ENCODE data around the gene OSCAR. TPM values are rescaled to one million over a fixed set of nuclear protein-coding genes. Genes with fewer than 3 reads are reported as not detected.

Gene OSCAR
- total RNA-seq, 4 donors from 2014 or later, result 0.49 to 2.7 (median 1.8) TPM

DNA sequence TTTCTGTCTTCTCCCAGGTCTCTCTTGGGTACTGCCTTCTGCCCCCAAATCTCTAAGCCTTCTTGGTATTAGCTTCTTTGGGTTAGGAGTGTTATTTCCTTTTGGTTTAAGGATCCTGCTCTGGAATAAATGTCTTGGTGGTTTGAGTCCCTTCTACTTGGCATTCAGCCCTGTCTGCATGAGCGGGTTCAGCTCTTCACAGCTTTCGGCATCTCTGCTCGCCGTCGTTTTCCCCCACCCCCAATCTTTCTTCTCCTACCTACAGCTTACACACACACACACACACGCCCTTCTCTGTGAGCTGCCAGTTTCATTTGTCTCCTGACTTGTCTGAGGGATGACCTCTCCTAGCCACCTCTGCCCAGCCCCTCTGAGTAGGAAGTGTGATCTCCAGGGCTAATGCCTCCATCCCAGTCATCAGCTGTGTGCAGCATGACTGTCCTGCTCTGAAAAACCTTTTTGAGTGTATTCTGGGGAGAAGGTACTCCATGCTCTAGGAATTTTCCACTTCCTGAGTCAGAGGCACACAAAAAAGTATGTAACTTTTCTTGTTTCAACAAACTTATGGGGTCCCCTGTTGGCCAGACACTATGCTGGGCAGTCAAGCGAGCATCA lies 41.7 kb upstream of the OSCAR start:
- Histone ChIP-seq H3K27ac (no peak overlapping the region), H3K36me3 (peaks cover 63% of the 10 kb centered on the region), H3K9me3 (no peaks in the 10 kb centered on the region), H3K4me1 (peaks cover 31% of the 10 kb centered on the region), H3K27me3 (no peaks in the 10 kb centered on the region), H3K4me3 (no peak overlapping the region)
- WGBS, result 84% methylated on average over 7 of the region's 7 CpGs
- DNase-seq (ENCODE audit: low spot score in 2 of 2), result no peak
- TF ChIP-seq, protein P1, sequence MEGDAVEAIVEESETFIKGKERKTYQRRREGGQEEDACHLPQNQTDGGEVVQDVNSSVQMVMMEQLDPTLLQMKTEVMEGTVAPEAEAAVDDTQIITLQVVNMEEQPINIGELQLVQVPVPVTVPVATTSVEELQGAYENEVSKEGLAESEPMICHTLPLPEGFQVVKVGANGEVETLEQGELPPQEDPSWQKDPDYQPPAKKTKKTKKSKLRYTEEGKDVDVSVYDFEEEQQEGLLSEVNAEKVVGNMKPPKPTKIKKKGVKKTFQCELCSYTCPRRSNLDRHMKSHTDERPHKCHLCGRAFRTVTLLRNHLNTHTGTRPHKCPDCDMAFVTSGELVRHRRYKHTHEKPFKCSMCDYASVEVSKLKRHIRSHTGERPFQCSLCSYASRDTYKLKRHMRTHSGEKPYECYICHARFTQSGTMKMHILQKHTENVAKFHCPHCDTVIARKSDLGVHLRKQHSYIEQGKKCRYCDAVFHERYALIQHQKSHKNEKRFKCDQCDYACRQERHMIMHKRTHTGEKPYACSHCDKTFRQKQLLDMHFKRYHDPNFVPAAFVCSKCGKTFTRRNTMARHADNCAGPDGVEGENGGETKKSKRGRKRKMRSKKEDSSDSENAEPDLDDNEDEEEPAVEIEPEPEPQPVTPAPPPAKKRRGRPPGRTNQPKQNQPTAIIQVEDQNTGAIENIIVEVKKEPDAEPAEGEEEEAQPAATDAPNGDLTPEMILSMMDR (IDR thresholded peaks at IDR 0.05), result no peak
- TF ChIP-seq EP300 (IDR thresholded peaks at IDR 0.05) (no peak), POLR2AphosphoS5 (IDR thresholded peaks at IDR 0.05) (no peak)

DNA sequence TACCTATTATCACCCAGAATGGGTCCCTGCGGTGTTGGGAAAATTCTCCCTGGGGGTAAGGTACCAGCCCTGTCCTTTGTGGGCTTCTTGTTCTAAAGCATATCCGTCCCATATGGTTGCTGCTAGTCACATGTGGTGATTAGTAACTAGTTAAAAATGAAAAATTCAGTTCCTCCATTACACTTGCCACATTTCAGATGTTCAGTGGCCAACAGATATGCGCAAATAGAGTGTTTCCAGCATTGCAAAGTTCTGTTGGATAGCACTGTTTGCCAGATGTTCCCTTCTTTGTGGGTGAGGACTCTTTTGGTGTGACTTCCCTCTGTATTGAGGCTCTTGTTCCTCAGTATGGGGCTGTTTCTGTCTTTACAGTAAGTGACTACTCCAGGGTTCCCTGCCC lies 40.8 kb upstream of the OSCAR start:
- TF ChIP-seq POLR2AphosphoS5 (IDR thresholded peaks at IDR 0.05), result no peak
- TF ChIP-seq POLR2A (IDR thresholded peaks at IDR 0.05), result no peak
- no peak for TF ChIP-seq EP300 (IDR thresholded peaks at IDR 0.05)
- TF ChIP-seq, protein P1 (IDR thresholded peaks at IDR 0.05), result no peak
- no peak overlapping the region for H3K4me3 ChIP-seq
- DNase-seq (ENCODE audit: low spot score in 2 of 2), result no peak
- peaks cover 36% of the 10 kb centered on the region for H3K4me1 ChIP-seq
- H3K27me3 ChIP-seq, result no peaks in the 10 kb centered on the region
- H3K9me3 ChIP-seq, result no peaks in the 10 kb centered on the region
- 61% methylated on average over 3 of the region's 3 CpGs for WGBS
- H3K36me3 ChIP-seq, result peaks cover 54% of the 10 kb centered on the region
- H3K27ac ChIP-seq, result no peak overlapping the region

DNA sequence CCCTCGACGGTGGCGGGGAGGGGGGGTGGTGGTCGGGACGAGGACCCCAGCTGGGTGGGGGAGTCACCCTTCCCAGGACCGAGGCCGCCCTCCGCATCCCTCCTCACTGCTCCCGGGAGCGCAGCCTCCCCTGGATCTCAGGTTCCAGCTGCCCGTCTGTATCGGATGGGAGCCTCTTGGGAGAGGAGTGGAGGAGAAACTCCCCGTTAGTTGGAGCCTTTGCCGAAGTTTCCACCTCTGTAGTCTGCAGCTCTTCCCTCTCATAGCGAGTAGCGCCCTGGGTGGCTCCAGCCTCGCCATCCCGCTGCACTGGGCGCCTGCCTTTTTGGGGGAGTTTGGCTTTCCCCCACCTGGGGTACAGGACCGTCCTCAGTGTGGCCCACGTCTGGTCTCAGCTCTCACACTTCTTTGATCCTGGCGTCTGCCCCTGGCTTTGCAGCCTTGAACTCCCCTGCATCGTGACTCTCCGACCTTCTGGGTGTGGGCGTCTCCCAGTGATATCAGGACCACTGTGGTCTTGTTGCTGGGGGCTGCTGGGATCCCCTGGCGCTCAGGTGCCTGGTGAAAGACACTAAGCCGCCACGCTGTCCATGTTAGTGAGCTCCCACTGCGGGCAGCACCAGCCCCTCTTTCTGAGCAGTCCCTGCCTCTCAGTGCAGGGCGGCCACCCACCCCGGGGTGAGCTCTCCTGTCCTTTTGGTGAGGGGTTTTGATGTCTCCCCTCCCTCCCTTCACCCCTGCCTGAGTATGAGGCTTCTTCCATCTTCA lies 38.1 kb upstream of the OSCAR start:
- Histone ChIP-seq H3K36me3 (peaks cover 27% of the 10 kb centered on the region), H3K27ac (peak overlapping the region; percentile 98), H3K27me3 (no peaks in the 10 kb centered on the region), H3K4me1 (peaks cover 51% of the 10 kb centered on the region), H3K4me3 (peak overlapping the region; percentile 100), H3K9me3 (no peaks in the 10 kb centered on the region)
- no peak for DNase-seq (ENCODE audit: low spot score in 2 of 2)
- 27% methylated on average over 15 of the region's 31 CpGs for WGBS
- TF ChIP-seq EP300 (IDR thresholded peaks at IDR 0.05) (no peak), POLR2A (IDR thresholded peaks at IDR 0.05) (no peak), POLR2AphosphoS5 (IDR thresholded peaks at IDR 0.05) (no peak)
- TF ChIP-seq, protein P1 (IDR thresholded peaks at IDR 0.05), result no peak

DNA sequence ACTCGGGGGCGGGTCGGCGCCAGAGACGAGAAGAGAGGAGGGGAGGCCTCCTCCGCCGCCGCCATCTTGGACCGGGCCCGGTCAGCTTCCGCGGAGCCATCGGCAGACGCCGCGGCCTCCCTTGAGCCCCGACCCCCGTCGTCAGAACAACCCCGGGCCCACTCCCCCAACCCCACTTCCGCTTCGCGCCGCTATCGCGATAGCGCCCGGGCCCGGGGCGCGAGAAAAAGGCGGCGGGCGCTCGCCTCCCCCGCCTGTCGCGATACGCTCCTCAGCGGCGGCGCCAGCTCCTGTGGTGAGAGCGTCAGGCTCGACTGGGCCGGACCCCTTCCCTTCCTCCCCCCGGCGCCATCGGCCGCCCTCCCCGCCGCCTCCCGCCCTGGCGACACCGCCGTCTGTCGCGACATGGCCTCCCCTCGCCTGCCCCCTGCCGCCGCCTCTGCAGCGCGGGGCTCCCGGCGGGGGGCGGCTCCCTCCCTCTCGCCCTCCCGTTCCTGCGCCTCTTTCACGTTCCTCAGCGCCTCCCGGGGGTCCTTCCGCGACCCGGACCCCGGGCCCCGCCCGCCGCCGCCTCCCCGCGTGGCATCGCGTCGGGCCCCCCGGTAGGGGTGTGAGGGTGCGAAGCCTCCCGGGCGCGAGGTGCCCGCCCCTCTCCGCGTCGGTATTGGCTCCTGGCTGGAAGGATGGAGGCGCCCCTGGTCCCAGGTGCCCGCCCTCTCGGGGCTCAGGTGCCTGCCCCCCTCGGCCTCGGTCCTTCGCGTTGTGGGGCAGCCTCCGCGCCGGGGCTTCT lies 37.3 kb upstream of the OSCAR start, which contains the start of gene CNOT3:
Gene CNOT3 (plus strand): TSS at position 64 of the 790 bp plus-strand sequence. CDS start 5,217 bp downstream, outside the sequence.
- no peak for DNase-seq (ENCODE audit: low spot score in 2 of 2)
- peaks cover 19% of the 10 kb centered on the region for H3K36me3 ChIP-seq

More for the DNA sequence above, 37.3 kb upstream of the OSCAR start, which contains the start of gene CNOT3:
- WGBS, result 0% methylated on average over 2 of the region's 103 CpGs
- no peaks in the 10 kb centered on the region for H3K9me3 ChIP-seq
- no peak for TF ChIP-seq EP300 (IDR thresholded peaks at IDR 0.05)
- peak in 1 of 3 donors; percentile 66 for TF ChIP-seq POLR2AphosphoS5 (IDR thresholded peaks at IDR 0.05)
- peak in 1 of 2 donors; percentile 71 for TF ChIP-seq POLR2A (IDR thresholded peaks at IDR 0.05)
- TF ChIP-seq, protein P1 (IDR thresholded peaks at IDR 0.05), result no peak
- peak within 1 kb of the TSS; percentile 100 for H3K4me3 ChIP-seq
- peak within 1 kb of the TSS; percentile 98 for H3K27ac ChIP-seq
- H3K4me1 ChIP-seq, result peaks cover 51% of the 10 kb centered on the region
- H3K27me3 ChIP-seq, result no peaks in the 10 kb centered on the region

Measured in suprapubic skin (tissue), 4 donors.